AG04450 (cell line): ENCODE measurements around the gene NDUFB3. TPM values are rescaled to one million over a fixed set of nuclear protein-coding genes. Genes with fewer than 3 reads are reported as not detected.
"Not testable (repeated sequence)": the region's sequence is repeated elsewhere in the genome, so short reads cannot be mapped to it uniquely, and the experiment has no call there.

Experiments
- CTCF ChIA-PET: fragments of 300-600, 350-600 bp; formaldehyde crosslinking; extraction: SDS; loops from one replicate; lab custom pipeline; 2022; ENCODE audit warnings: antibody characterized with exemption, inconsistent platforms; lab: Charles Lee
- POLR2A ChIA-PET: fragments of 350-600 bp; formaldehyde crosslinking; extraction: SDS; loops from one replicate; lab custom pipeline; 2021; ENCODE audit warnings: antibody characterized with exemption, inconsistent platforms; lab: Yijun Ruan, JAX
- DNase-seq: peaks from one replicate; pipeline ENCODE4 v3.0.0-alpha.2; 2011; ENCODE audit warnings: low read depth, low spot score
- H3K27ac ChIP-seq: one replicate; pipeline ENCODE4 v1.5.1; 2012; ENCODE audit warnings: low read depth, low read length, control low read depth
- H3K27me3 ChIP-seq: one replicate; pipeline ENCODE4 v1.6.0; 2012; ENCODE audit warnings: low read length; ENCODE audit not compliant: control insufficient read depth, insufficient read depth
- H3K4me3 ChIP-seq: 2 replicates; pipeline ENCODE4 v1.5.1; 2011; ENCODE audit warnings: mild to moderate bottlenecking, low read depth, low read length, control low read depth
- H3K9me3 ChIP-seq: 2 replicates; pipeline ENCODE4 v1.5.1; 2012; ENCODE audit warnings: low read length; ENCODE audit not compliant: control insufficient read depth, insufficient read depth
- CTCF ChIP-seq: IDR thresholded peaks from 2 replicates; pipeline ENCODE4 v1.5.1; 2011; ENCODE audit warnings: low read depth, low read length, control low read depth, inconsistent platforms
- polyA plus RNA-seq: library from polyadenylated mRNA; depleted of rRNA; stranded (reverse); fragments of >200 nt; gene quantifications from 2 replicates; pipeline ENCODE4 v1.2.3, GENCODE V29; 2011

Gene NDUFB3
- polyA plus RNA-seq, 1 experiment: 121 TPM

- H3K27ac ChIP-seq: no peak overlapping the region
- no peak overlapping the region for H3K4me3 ChIP-seq
- ChIA-PET POLR2A (interaction anchor here (2.1 kb wide), 1 partner anchor 43 kb away, joined by 8 read pairs; no protein-coding TSS in a partner anchor), CTCF (interaction anchor here (1.2 kb wide), 1 partner anchor 152 kb away, joined by 3 read pairs; no protein-coding TSS in a partner anchor)
- DNase-seq: no peak
- peaks cover 6% of the 10 kb centered on the region; the same call in 1 of the 2 replicates for H3K9me3 ChIP-seq
- no peaks in the 10 kb centered on the region for H3K27me3 ChIP-seq
- no peak for TF ChIP-seq CTCF
These were observed 43.0 kb downstream of the NDUFB3 start for GRCh38 chr2:201114846-201115245.

GRCh38 chr2:201116115-201116958 is 44.5 kb downstream of the NDUFB3 start, which contains the start of gene CFLAR:
Gene CFLAR, plus strand, starts transcription at chr2:201116164. Its CDS starts 13,702 bp downstream, at chr2:201129866.
- no peak for TF ChIP-seq CTCF
- H3K4me3 ChIP-seq: peak within 1 kb of the TSS; percentile 80
- ChIA-PET CTCF (interaction anchor here (0.6 to 4.2 kb wide), 4 partner anchors 42 to 206 kb away, joined by 3 to 43 read pairs (median 3); no protein-coding TSS in a partner anchor), POLR2A (interaction anchor here (1.0 to 2.5 kb wide), 6 partner anchors 14 to 152 kb away, joined by 3 to 17 read pairs (median 8); no protein-coding TSS in a partner anchor)
- H3K9me3 ChIP-seq: peaks cover 6% of the 10 kb centered on the region; the same call in 1 of the 2 replicates
- DNase-seq: peak; percentile 26
- H3K27me3 ChIP-seq: no peaks in the 10 kb centered on the region
- H3K27ac ChIP-seq: peak within 1 kb of the TSS; percentile 99

DNA sequence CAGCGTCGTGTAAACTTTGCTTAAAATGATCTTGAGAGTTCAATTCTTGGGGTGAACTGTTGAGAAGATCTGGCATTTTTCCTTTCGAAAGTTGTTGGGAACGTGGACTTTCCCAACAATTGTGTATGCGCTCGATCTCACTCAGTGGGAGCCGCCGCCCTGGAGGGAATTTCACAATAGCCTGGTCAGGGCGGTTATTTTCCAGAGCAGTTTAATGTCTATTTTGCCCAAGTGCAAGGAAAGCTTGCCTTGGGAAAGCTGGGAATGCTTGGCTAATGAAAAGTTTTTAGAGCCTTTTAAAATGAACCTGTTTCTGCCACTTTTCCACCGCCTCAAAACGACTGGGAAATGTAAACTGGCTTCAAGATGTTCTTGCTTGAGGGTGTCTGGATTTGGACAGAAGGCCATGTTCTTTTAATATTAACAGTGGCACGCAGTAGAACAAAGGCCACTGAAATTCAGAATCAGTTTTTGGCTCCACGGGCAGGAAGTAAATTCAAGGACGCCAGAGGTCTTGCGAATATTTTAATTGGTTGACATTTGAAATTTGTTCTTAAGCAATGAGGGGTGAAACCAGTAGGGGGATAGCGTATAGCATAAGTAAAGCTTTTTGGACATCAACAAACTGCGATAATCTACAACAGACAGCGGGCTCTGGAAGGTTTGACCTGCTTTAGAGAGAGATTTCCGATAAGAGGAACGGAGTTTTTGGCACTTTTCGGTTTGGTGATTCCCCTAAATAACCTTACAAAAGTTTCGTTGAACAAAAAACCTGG is 45.3 kb downstream of the NDUFB3 start:
- peak; percentile 55 for TF ChIP-seq CTCF
- CTCF ChIA-PET: interaction anchor here (0.6 to 4.2 kb wide), 8 partner anchors 12 to 206 kb away, joined by 3 to 43 read pairs (median 5); no protein-coding TSS in a partner anchor
- DNase-seq: peak; percentile 50

DNA sequence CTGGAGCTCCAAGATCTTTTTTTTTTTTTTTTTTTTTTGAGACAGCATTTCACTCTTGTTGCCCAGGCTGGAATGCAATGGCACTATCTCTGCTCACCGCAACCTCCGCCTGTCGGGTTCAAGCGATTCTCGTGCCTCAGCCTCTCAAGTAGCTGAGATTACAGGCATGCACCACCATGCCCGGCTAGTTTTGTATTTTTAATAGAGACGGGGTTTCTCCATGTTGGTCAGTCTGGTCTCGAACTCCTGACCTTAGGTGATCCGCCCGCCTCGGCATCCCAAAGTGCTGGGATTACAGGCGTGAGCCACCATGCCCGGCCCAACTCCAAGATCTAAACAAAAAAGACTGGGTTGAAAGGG is 45.9 kb downstream of the NDUFB3 start:
- H3K4me3 ChIP-seq: peak overlapping the region; percentile 80
- ChIA-PET POLR2A (interaction anchor here (0.7 to 2.5 kb wide), 5 partner anchors 12 to 269 kb away, joined by 3 to 17 read pairs (median 8); no protein-coding TSS in a partner anchor), CTCF (interaction anchor here (0.5 to 4.2 kb wide), 7 partner anchors 12 to 185 kb away, joined by 3 to 43 read pairs (median 5); no protein-coding TSS in a partner anchor)
- not testable (repeated sequence) for H3K27me3 ChIP-seq, DNase-seq, H3K9me3 ChIP-seq
- H3K27ac ChIP-seq: peak overlapping the region; percentile 99

More for the DNA sequence above, 45.3 kb downstream of the NDUFB3 start:
- H3K9me3 ChIP-seq: peaks cover 6% of the 10 kb centered on the region; the same call in 1 of the 2 replicates
- H3K27ac ChIP-seq: peak overlapping the region; percentile 99
- POLR2A ChIA-PET: interaction anchor here (0.6 to 2.5 kb wide), 7 partner anchors 13 to 1603 kb away, joined by 3 to 17 read pairs (median 4); no protein-coding TSS in a partner anchor
- H3K4me3 ChIP-seq: peak overlapping the region; percentile 80
- no peaks in the 10 kb centered on the region for H3K27me3 ChIP-seq
